HG02870 (cell line): Measurements from ENCODE around the gene BEAN1.
"Not testable (repeated sequence)": the region's sequence is repeated elsewhere in the genome, so short reads cannot be mapped to it uniquely, and the experiment has no call there.

ENCODE experiments used
- ATAC-seq: cut with Tn5 transposase; IDR thresholded peaks from one replicate; pipeline ENCODE4 v1.9.1; 2021; ENCODE audit warnings: mild to moderate bottlenecking, moderate library complexity; ENCODE audit not compliant: unreplicated experiment

The BEAN1 gene

GRCh38 chr16:66439051-66439730, 12.1 kb downstream of the BEAN1 start:
- no peak for ATAC-seq

GRCh38 chr16:66440271-66440802, 13.2 kb downstream of the BEAN1 start:
- no peak for ATAC-seq

GRCh38 chr16:66440970-66441369, 13.9 kb downstream of the BEAN1 start:
- no peak for ATAC-seq

DNA sequence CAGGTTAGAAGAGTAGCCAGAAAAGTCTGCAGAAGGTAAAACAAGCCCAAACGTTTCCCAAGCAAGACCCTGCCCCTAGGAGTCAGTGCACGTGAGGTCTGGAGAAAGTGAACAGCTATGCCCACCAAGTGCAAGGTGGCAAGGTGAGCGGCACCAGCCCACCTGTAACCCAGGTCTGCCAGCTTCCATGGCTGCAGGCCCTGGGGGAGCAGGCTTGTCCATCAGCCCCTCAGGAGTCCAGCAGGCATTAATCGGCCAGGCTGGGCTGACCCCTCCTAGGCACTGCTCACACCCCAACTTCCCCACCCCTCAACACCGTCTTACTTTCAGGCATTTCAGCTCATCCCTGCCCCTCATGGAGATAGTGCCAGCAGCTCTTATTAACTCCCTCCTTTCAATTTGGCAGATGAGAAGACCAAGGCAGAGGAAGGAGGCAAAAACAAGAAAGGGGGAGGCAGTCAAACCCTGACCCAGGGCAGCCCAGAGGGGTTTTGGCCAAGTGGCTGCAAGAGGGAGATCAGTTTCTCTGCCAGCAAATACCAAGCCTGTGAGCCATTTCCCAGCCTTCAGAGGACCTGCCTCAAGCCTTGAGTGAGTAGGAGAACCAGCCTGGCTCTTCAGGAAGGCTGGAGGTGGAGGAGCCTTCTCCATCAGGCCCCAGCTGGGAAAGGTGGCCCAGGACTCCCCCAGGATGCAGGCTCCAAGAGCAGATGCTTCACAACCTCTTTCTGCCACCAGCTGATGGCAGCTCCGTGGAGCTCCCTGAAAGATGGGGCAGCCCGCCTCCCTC, 14.7 kb downstream of the BEAN1 start:
- ATAC-seq: no peak

- ATAC-seq: no peak
Measured at GRCh38 chr16:66442502-66443268, 15.6 kb downstream of the BEAN1 start.

DNA sequence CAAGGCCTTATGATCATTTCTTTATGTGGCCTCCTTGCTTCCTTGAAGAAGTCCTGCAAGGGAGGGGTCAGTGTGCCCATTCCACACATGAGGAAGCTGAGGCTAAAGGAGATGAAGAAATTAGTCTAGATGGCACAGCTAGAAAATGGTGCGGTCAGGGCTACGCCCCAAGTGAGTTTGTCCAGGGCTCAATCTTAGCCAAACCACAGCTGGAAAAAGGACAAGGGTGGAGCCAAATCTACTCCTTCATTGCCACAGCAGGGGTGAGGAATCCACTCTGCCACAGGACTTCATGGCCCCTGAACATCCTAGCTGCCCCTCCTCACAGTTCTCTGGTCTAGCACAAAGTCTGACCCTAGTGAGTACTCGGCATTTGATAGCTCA, 16.2 kb downstream of the BEAN1 start:
- no peak for ATAC-seq

GRCh38 chr16:66444049-66444481, 17.0 kb downstream of the BEAN1 start:
- ATAC-seq: no peak

DNA sequence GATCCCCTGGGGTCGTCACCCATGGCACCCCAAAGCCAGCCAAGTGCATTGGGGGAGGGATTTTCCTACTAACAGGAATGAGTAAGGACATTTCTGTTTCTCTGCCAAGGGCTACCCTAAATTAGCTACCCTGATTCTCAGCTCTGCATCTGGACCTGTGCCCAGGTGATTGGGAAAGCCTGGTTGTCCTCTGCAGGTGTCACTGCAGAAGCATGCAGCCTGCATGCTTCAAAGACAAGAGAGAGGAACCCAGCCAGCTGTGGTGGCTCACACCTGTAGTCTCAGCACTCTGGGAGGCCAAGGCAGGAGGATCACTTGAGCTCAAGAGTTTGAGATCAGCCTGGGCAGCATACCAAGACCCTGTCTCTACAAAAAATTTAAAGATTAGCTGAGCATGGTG, 19.6 kb downstream of the BEAN1 start:
- ATAC-seq: no peak

DNA sequence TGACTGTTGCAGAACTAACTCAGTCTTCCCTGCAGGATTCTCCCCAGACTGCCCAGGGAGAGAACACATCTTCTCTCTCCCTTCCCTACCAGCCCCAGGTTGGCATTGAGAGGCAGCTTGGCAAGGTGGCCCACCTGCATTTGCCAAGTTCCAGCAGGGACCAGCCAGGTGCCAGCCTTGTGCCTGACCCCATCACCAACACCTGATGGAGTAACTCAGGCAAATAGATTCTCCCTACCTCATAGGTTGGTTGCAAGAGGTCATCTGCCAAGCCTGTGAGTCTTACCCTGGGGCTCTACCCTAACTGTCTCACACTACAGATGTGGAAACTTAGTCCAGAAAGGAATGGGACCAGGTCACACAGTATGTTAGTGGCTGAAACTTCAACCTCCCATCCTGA, 20.4 kb downstream of the BEAN1 start:
- no peak for ATAC-seq

- ATAC-seq: no peak
Measured at GRCh38 chr16:66451548-66451947, 24.5 kb downstream of the BEAN1 start.

DNA sequence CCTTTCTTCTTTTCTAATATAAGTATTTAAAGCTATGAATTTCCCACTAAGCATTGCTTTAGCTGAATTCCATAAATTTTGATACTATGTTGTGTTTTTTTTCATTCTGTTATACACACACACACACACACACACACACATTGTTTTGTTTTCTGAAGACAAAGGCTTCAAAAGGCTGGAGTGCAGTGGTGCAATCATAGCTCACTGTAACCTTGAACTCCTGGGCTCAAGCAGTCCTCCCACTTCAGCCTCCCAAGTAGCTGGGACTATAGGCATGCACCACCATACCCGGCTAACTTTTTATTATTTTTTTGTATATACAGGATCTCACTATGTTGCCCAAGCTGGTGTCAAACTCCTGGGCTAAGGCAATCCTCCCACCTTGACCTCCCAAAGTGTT, 26.1 kb downstream of the BEAN1 start:
- ATAC-seq: not testable (repeated sequence)

GRCh38 chr16:66454751-66455150, 27.7 kb downstream of the BEAN1 start:
- ATAC-seq: no peak

DNA sequence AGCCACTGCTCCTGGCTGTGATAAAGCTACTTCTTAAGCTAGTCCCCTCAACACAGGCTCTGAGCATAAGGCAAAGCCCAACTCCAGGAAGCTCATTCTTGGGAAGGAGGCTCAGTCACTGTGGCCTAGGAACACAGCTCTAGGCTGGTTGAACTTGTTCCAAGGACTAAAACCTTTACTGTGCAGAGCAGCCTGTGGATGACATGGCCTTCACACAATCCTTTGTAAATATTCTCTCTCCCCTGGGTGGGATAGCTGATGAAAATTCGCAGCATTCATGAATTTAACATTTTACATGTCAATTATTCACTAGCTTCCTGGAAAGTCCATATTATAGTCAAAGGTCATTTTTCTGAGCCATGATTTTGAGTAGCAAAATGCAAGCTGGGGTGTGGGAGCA, 28.9 kb downstream of the BEAN1 start:
- no peak for ATAC-seq

DNA sequence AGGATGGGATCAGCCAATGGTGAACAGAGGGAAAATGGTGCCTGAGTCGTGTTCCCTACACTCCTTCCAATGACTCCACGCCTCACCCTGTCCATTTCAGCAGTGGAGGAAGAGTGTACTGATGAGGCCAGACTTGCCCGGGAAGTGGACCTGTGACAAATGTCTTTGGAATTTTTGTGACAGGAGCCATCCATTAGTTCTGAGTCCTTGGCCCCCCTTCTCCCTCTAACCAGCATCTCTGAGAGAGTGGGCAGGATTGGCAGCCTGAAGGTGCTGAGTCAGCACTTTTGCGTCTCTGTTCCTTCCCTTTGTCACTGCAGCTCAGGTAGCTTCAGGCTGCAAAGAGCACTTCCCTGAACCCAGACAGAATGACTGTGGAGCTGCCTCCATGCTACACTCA, 30.8 kb downstream of the BEAN1 start:
- ATAC-seq: no peak

DNA sequence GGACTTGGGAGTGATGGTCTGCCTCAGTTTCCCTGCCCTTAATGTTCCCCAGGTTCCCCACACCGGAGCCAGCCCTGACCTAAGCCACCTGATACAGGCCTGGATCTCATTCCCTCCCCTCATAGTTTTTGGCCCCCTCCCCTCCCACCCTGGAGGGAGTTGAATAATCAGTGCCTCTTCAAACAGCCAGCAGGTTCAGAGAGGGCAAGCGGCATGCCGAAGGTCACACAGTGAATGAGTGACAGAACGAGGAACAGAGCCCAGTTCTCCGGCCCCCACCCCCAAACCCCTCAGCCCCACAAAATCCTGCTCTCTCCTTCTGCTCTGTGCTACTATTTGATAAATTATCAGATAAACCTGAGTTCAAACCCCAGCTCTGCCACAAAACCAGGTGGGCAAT, 31.2 kb downstream of the BEAN1 start:
- no peak for ATAC-seq

- ATAC-seq: no peak
Measured at GRCh38 chr16:66458853-66459252, 31.8 kb downstream of the BEAN1 start.

DNA sequence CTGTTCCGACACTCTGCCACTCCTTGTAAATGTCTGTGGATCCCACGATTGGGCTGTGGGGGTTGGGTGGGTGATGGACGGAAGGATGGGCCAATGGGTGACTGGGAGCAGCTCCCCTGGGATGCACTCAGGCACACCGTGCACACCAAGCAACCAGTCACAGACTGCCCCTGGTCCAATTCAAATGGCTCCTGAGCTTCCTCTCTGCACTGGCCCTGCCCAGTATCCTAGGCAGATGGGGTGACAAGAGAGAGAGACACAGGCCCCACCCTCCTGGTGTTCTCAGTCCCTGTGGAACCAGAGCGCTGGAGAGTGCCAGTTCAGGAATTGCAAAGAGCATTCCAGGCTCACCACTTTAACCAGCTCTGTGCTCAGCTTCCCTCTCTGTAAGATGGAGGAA, 32.8 kb downstream of the BEAN1 start:
- ATAC-seq: no peak

GRCh38 chr16:66460703-66461102, 33.6 kb downstream of the BEAN1 start:
- ATAC-seq: no peak

- ATAC-seq: no peak
Measured at GRCh38 chr16:66462912-66463311, 35.8 kb downstream of the BEAN1 start.

DNA sequence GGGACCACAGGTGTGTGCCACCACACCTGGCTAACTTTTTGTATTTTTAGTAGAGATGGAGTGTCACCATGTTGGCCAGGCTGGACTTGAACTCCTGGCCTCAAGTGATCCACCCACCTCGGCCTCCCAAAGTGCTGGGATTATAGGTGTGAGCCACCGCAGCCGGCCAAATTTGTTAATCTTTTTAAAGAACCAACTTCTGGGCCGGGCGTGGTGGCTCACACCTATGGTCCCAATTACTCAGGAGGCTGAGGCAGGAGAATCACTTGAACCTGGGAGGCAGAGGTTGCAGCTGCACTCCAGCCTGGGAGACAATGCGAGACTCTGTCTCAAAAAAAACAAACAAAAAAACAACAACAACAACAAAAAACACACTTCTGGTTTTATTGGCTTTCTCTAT, 38.9 kb downstream of the BEAN1 start:
- ATAC-seq: not testable (repeated sequence)

- ATAC-seq: not testable (repeated sequence)
Measured at GRCh38 chr16:66466636-66467035, 39.5 kb downstream of the BEAN1 start.
